IPS DF 19.7 (cell line): ENCODE measurements around the gene OAT.

ENCODE experiments used
- DNase-seq: peaks from one replicate; pipeline ENCODE4 v3.0.0-alpha.2; 2013; ENCODE audit warnings: low read depth, low spot score

Gene OAT

GRCh38 chr10:124353896-124354295 is 64.8 kb downstream of the OAT start:
- no peak for DNase-seq

- no peak for DNase-seq
These were observed 65.5 kb downstream of the OAT start for GRCh38 chr10:124353091-124353815.

GRCh38 chr10:124351481-124352220 is 67.1 kb downstream of the OAT start:
- DNase-seq = no peak

GRCh38 chr10:124350806-124351205 is 67.9 kb downstream of the OAT start:
- no peak for DNase-seq

GRCh38 chr10:124349996-124350280 is 68.8 kb downstream of the OAT start:
- DNase-seq = no peak

GRCh38 chr10:124349231-124349995 is 69.3 kb downstream of the OAT start:
- no peak for DNase-seq

GRCh38 chr10:124348801-124349200 is 69.9 kb downstream of the OAT start:
- no peak for DNase-seq

GRCh38 chr10:124347956-124348355 is 70.8 kb downstream of the OAT start:
- no peak for DNase-seq
